PC-9 (cell line): Measurements from ENCODE around the gene AHSG.

ENCODE experiments used
- CTCF ChIP-seq: fragments of 200-600 bp; sonication (generic); conservative IDR thresholded peaks from 2 replicates; pipeline ENCODE4 v1.6.1; 2017; ENCODE audit warnings: mixed run types, antibody characterized with exemption, mild to moderate bottlenecking, moderate library complexity
- EZH2 ChIP-seq: fragments of 200-600 bp; sonication (generic); IDR thresholded peaks from 2 replicates; pipeline ENCODE4 v1.8.0; 2017; ENCODE audit warnings: antibody characterized with exemption, low read depth

GRCh38 chr3:186644683-186645082, 31.8 kb downstream of the AHSG start:
- TF ChIP-seq CTCF (no peak), EZH2 (no peak)
